ENCODE measurements around the gene BMPR1B. TPM values are rescaled to one million over a fixed set of nuclear protein-coding genes. Genes with fewer than 3 reads are reported as not detected.
"Not testable (repeated sequence)": the region's sequence is repeated elsewhere in the genome, so short reads cannot be mapped to it uniquely, and the experiment has no call there.

The BMPR1B gene
- total and polyA plus RNA-seq, 9 of the 15 experiments (the other 6 are each of a cell fraction or from before 2014, with no cell fraction given): 0.01 TPM; not detected in 8

- CTCF ChIA-PET (ENCODE audit: low intra/inter-chr PET ratio); H3K36me3 ChIP-seq (ENCODE audit: control insufficient read depth, insufficient read depth, low read length); H3K4me3 ChIP-seq; H2AFZ ChIP-seq (ENCODE audit: low read depth, low read length); H3K4me2 ChIP-seq (ENCODE audit: insufficient read depth, low read length); BruUV-seq (replicated peaks); H3K4me1 ChIP-seq (replicated peaks in 1 of 2; ENCODE audit: control insufficient read depth in 2 of 2, insufficient read depth in 2 of 2, low read length in 2 of 2); H3K9me3 ChIP-seq (replicated peaks; ENCODE audit: control insufficient read depth, insufficient read depth, low read depth, low read length); H3K27ac ChIP-seq (ENCODE audit: extremely low read depth, low read depth, low read length); H3K27me3 ChIP-seq (ENCODE audit: control insufficient read depth in 2 of 2, insufficient read depth in 2 of 2, low read length in 2 of 2); H3K79me2 ChIP-seq (ENCODE audit: control insufficient read depth, insufficient read depth, low read length); DNase-seq (ENCODE audit: extremely low read depth in 1 of 4, low spot score in 3 of 4); POLR2A ChIA-PET; H4K20me1 ChIP-seq (replicated peaks; ENCODE audit: control insufficient read depth, insufficient read depth, low read length); H3K9ac ChIP-seq (ENCODE audit: insufficient read depth in 1 of 2, low read depth in 2 of 2, low read length in 2 of 2); intact Hi-C loops (cut with micrococcal nuclease); ATAC-seq; H3K9me1 ChIP-seq (ENCODE audit: control insufficient read depth, insufficient read depth, low read length); FAIRE-seq: not testable (repeated sequence)
- WGBS (ENCODE audit: insufficient coverage, low coverage, missing lambda C conversion rate): 17% methylated on average over 1 of the region's 3 CpGs
- TF ChIP-seq BCOR (IDR thresholded peaks at IDR 0.05): peak; percentile 42; the same call in 1 of the 2 replicates
- TF ChIP-seq ZNF146 (CRISPR knock-in tag; IDR thresholded peaks at IDR 0.05; ENCODE audit: unreplicated experiment): peak; percentile 40
- in situ Hi-C loops (cut with MboI): loop anchor here (25.0 kb wide), 1 partner anchor 341 kb away; no protein-coding TSS in a partner anchor
These were observed 413.6 kb downstream of the BMPR1B start for GRCh38 chr4:95171377-95171776.

DNA sequence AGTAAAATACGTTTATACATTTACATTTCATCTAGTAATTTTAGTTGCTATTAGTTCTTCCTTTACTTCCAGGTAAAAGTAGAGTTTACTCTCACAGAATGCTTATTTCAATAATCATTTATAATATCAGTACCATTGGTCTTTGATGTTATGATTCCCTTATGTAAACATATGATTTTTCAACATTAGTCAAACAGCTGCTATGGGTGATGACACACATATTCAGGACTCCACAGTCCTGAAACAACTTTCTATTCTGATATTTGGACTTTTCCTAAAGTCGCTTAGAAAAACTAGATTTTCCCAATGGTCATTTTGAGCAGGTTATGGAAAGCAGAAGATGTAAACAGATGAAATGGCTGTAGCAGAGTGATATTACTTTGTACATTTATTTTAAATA, 421.2 kb downstream of the BMPR1B start:
- FAIRE-seq: no peak
- no peak overlapping the region for H3K27ac ChIP-seq (ENCODE audit: extremely low read depth, low read depth, low read length)
- no peaks in the 10 kb centered on the region for H3K36me3 ChIP-seq (ENCODE audit: control insufficient read depth, insufficient read depth, low read length)
- no peaks in the 10 kb centered on the region for H3K79me2 ChIP-seq (ENCODE audit: control insufficient read depth, insufficient read depth, low read length)
- intact Hi-C loops (cut with micrococcal nuclease) (no loop called here), in situ Hi-C loops (cut with MboI) (no loop called here)
- H3K4me2 ChIP-seq (ENCODE audit: insufficient read depth, low read length): no peak overlapping the region
- BruUV-seq (replicated peaks): no TSS peak
- peaks cover 7 to 21% of the 10 kb centered on the region in 2 experiments for H3K4me1 ChIP-seq (replicated peaks in 1 of 2; ENCODE audit: control insufficient read depth in 2 of 2, insufficient read depth in 2 of 2, low read length in 2 of 2)
- H3K4me3 ChIP-seq: no peak overlapping the region
- H3K9ac ChIP-seq (ENCODE audit: insufficient read depth in 1 of 2, low read depth in 2 of 2, low read length in 2 of 2): no peak overlapping the region
- H3K27me3 ChIP-seq (ENCODE audit: control insufficient read depth in 2 of 2, insufficient read depth in 2 of 2, low read length in 2 of 2): no peaks in the 10 kb centered on the region
- H2AFZ ChIP-seq (ENCODE audit: low read depth, low read length): no peak overlapping the region
- H4K20me1 ChIP-seq (replicated peaks; ENCODE audit: control insufficient read depth, insufficient read depth, low read length): no peaks in the 10 kb centered on the region
- ChIA-PET CTCF (ENCODE audit: low intra/inter-chr PET ratio) (no interaction called here), POLR2A (no interaction called here)
- no peaks in the 10 kb centered on the region for H3K9me1 ChIP-seq (ENCODE audit: control insufficient read depth, insufficient read depth, low read length)
- no peak for DNase-seq (ENCODE audit: extremely low read depth in 1 of 4, low spot score in 3 of 4)
- ATAC-seq: no peak
- WGBS (ENCODE audit: insufficient coverage, low coverage, missing lambda C conversion rate): 8% methylated on average over 2 of the region's 2 CpGs
- H3K9me3 ChIP-seq (replicated peaks; ENCODE audit: control insufficient read depth, insufficient read depth, low read depth, low read length): peaks cover 4% of the 10 kb centered on the region; the same call in 1 of the 2 replicates
- no peak for TF ChIP-seq CHD1 (IDR thresholded peaks at IDR 0.05; ENCODE audit: low read length)
- TF ChIP-seq ARID3A (IDR thresholded peaks at IDR 0.05; ENCODE audit: borderline replicate concordance, low read depth, low read length): no peak
- no peak for TF ChIP-seq NR2C2 (CRISPR knock-in tag; IDR thresholded peaks at IDR 0.05)
- no peak for TF ChIP-seq NR2C2 (tag; IDR thresholded peaks at IDR 0.05)
- TF ChIP-seq ZFP36 (IDR thresholded peaks at IDR 0.05; ENCODE audit: low read depth, low read length, partially characterized antibody): no peak
- no peak for TF ChIP-seq MLX (CRISPR knock-in tag; conservative IDR thresholded peaks at IDR 0.05)
- TF ChIP-seq ZNF311 (CRISPR knock-in tag; IDR thresholded peaks at IDR 0.05): no peak
- no peak for TF ChIP-seq TBL1XR1 (IDR thresholded peaks at IDR 0.05; ENCODE audit: low read length in 2 of 2)
- TF ChIP-seq DACH1 (IDR thresholded peaks at IDR 0.05; ENCODE audit: partially characterized antibody): no peak
- no peak for TF ChIP-seq MYBL2 (IDR thresholded peaks at IDR 0.05; ENCODE audit: low read depth)
- TF ChIP-seq MYBL2 (CRISPR knock-in tag; IDR thresholded peaks at IDR 0.05; ENCODE audit: borderline replicate concordance): no peak
- no peak for TF ChIP-seq JUNB (CRISPR knock-in tag; conservative IDR thresholded peaks at IDR 0.05)
